AG09309 (cell line): Measurements from ENCODE around the gene STIMATE.
A peak's percentile ranks its signal among the peaks of the same experiment; 100 is the strongest.

Source experiments
- DNase-seq: peaks from one replicate; pipeline ENCODE4 v3.0.0-alpha.2; 2010; ENCODE audit warnings: low read depth
- H3K4me3 ChIP-seq: 2 replicates; pipeline ENCODE4 v1.5.1; 2011; ENCODE audit warnings: mild to moderate bottlenecking, low read depth, low read length, moderate library complexity; ENCODE audit not compliant: control insufficient read depth
- CTCF ChIP-seq: IDR thresholded peaks from 2 replicates; pipeline ENCODE4 v1.5.1; 2011; ENCODE audit warnings: mild to moderate bottlenecking, low read depth, low read length, inconsistent platforms; ENCODE audit not compliant: insufficient read depth, control insufficient read depth; ENCODE audit errors: missing control alignments

STIMATE gene

GRCh38 chr3:52896151-52896550 is 1.2 kb downstream of the STIMATE start:
- H3K4me3 ChIP-seq, result peak overlapping the region; percentile 89
- no peak for TF ChIP-seq CTCF
- DNase-seq, result no peak

GRCh38 chr3:52895418-52895817 is 1.9 kb downstream of the STIMATE start:
- no peak for TF ChIP-seq CTCF
- H3K4me3 ChIP-seq, result no peak overlapping the region

GRCh38 chr3:52894756-52895155 is 2.6 kb downstream of the STIMATE start:
- no peak for DNase-seq
- no peak overlapping the region for H3K4me3 ChIP-seq
- TF ChIP-seq CTCF, result no peak

More at GRCh38 chr3:52895418-52895817, 1.9 kb downstream of the STIMATE start:
- no peak for DNase-seq

GRCh38 chr3:52893723-52894122 is 3.6 kb downstream of the STIMATE start:
- no peak overlapping the region for H3K4me3 ChIP-seq
- no peak for TF ChIP-seq CTCF
- no peak for DNase-seq

GRCh38 chr3:52892625-52893311 is 4.6 kb downstream of the STIMATE start:
- TF ChIP-seq CTCF, result peak; percentile 32
- DNase-seq, result no peak
- peak overlapping the region; percentile 17; the same call in 1 of the 2 replicates for H3K4me3 ChIP-seq

GRCh38 chr3:52892290-52892624 is 5.1 kb downstream of the STIMATE start:
- H3K4me3 ChIP-seq, result no peak overlapping the region
- no peak for DNase-seq

More at GRCh38 chr3:52892290-52892624, 5.1 kb downstream of the STIMATE start:
- no peak for TF ChIP-seq CTCF
